H1 (cell line): ENCODE data around the gene KRT7. TPM values are rescaled to one million over a fixed set of nuclear protein-coding genes. Genes with fewer than 3 reads are reported as not detected.

Experiments used
- ASH2L ChIP-seq: fragments of 200-600, 300-600 bp; sonication (generic); IDR thresholded peaks from one replicate; pipeline ENCODE4 v1.7.1; 2017; ENCODE audit warnings: low read length
- BACH1 ChIP-seq: IDR thresholded peaks from 2 replicates; pipeline ENCODE4 v1.6.1; 2012; ENCODE audit warnings: low read length, improper control_type of control experiment
- CBX5 ChIP-seq: fragments of 300-800, 300-1000 bp; sonication (generic); IDR thresholded peaks from 2 replicates; pipeline ENCODE4 v1.7.1; 2016; ENCODE audit warnings: antibody characterized with exemption, low read length, low read depth
- GTF2F1 ChIP-seq: IDR thresholded peaks from 2 replicates; pipeline ENCODE4 v1.6.1; 2012; ENCODE audit warnings: low read depth, low read length, improper control_type of control experiment, borderline replicate concordance
- JUND ChIP-seq: IDR thresholded peaks from 2 replicates; pipeline ENCODE4 v1.6.1; 2011; ENCODE audit warnings: mild to moderate bottlenecking, improper control_type of control experiment, low read length
- KDM1A ChIP-seq: fragments of 200-600, 300-600 bp; sonication (generic); IDR thresholded peaks from 2 replicates; pipeline ENCODE4 v1.7.1; 2016; ENCODE audit warnings: mild to moderate bottlenecking, low read length, borderline replicate concordance
- KDM4A ChIP-seq: IDR thresholded peaks from one replicate; pipeline ENCODE4 v1.7.1; 2012; ENCODE audit warnings: low read depth, mild to moderate bottlenecking, moderate library complexity, low read length, inconsistent platforms; ENCODE audit not compliant: severe bottlenecking
- POLR2AphosphoS5 ChIP-seq: IDR thresholded peaks from 2 replicates; pipeline ENCODE4 v1.6.1; 2011; ENCODE audit warnings: low read depth, low read length
- RNF2 ChIP-seq: fragments of 200-900, 300-1000 bp; sonication (generic); IDR thresholded peaks from 2 replicates; pipeline ENCODE4 v1.7.1; 2016; ENCODE audit warnings: borderline replicate concordance, low read depth, mild to moderate bottlenecking, antibody characterized with exemption, low read length; ENCODE audit not compliant: poor library complexity, severe bottlenecking; ENCODE audit errors: missing control alignments
- TAF1 ChIP-seq: IDR thresholded peaks from 2 replicates; pipeline ENCODE4 v1.6.1; 2011; ENCODE audit warnings: mild to moderate bottlenecking, low read depth, low read length
- polyA plus RNA-seq, 7 experiments: library from polyadenylated mRNA; depleted of rRNA in 3 of 7; stranded (reverse) in 5 of 7; unstranded in 2 of 7; fragments of >200 nt in 5 of 7; fragments of 200-250 nt in 2 of 7; gene quantifications; 1 replicate in 5 of 7; 2 replicates in 1 of 7; 4 replicates in 1 of 7; pipeline versions ENCODE4 v1.2.1 to v1.2.3, GENCODE V29; 2011 to 2013; ENCODE audit warnings: missing spikeins in 2 of 7, mixed read lengths in 2 of 7
- total RNA-seq: library from RNA; stranded (reverse); fragmentation: NEBNext Ultra II Directional; extraction: Animal tissue kit (Norgen Biotek cat#: 25700); gene quantifications from 2 replicates; pipeline ENCODE4 v1.2.1, GENCODE V29; 2021

KRT7 gene
- total and polyA plus RNA-seq, 2 of the 8 experiments (the other 6 are each of a cell fraction or from before 2014, with no cell fraction given), result 13.2 to 19.0 TPM

DNA sequence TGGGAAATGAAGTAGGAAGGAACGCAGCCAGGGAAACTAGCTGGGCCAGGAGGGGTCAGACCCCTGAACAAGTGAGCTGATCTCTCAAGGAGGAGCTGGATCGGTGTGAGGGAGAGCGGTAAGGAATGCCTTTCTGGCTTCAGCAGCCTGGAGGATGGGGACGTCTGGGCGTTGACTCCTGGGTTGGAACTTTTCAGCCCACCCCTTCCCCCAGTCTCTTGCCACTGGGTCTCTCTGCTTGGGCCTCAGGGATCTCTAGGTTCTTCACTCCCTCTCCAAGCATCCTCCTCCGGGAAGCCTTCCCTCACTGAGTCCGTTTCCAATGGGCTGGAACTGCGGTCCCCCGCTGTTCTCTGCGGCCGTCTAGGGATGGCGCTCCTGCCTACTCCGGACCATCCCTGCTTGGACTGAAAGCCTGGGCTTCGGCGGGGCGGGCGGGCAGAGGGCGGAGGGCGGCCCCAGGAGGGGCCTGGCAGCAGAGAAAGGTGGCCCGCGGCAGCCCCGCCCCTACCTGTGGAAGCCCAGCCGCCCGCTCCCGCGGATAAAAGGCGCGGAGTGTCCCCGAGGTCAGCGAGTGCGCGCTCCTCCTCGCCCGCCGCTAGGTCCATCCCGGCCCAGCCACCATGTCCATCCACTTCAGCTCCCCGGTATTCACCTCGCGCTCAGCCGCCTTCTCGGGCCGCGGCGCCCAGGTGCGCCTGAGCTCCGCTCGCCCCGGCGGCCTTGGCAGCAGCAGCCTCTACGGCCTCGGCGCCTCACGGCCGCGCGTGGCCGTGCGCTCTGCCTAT, at the start of gene KRT7 (continued):
- TF ChIP-seq BACH1, result no peak
- TF ChIP-seq JUND, result no peak
- peak; percentile 97 for TF ChIP-seq KDM4A
- TF ChIP-seq CBX5, result no peak
- no peak for TF ChIP-seq RNF2
- TF ChIP-seq TAF1, result no peak
- peak; percentile 56 for TF ChIP-seq ASH2L
- no peak for TF ChIP-seq GTF2F1
- no peak for TF ChIP-seq POLR2AphosphoS5
- peak; percentile 26; the same call in 1 of the 2 replicates for TF ChIP-seq KDM1A
